GM18507 (cell line): Measurements from ENCODE around the gene MRPS27.
"Not testable (repeated sequence)": the region's sequence is repeated elsewhere in the genome, so short reads cannot be mapped to it uniquely, and the experiment has no call there.

ENCODE experiments used
- DNase-seq: peaks from one replicate; pipeline ENCODE4 v3.0.0; 2011; ENCODE audit warnings: low read depth; ENCODE audit not compliant: insufficient read length; ENCODE audit errors: extremely low spot score
- FAIRE-seq: peaks from 2 replicates; lab custom pipeline; 2011; peaks lifted over from hg19 to GRCh38; lab: Jason Lieb, UNC

Gene MRPS27

GRCh38 chr5:72328172-72328571 is 8.1 kb upstream of the MRPS27 start:
- FAIRE-seq (no peak), DNase-seq (no peak)

GRCh38 chr5:72326306-72326649 is 6.2 kb upstream of the MRPS27 start:
- FAIRE-seq (no peak), DNase-seq (no peak)

GRCh38 chr5:72325566-72326305 is 5.7 kb upstream of the MRPS27 start:
- DNase-seq, result no peak
- FAIRE-seq, result no peak

- no peak for DNase-seq
- FAIRE-seq, result no peak
Measured at GRCh38 chr5:72324189-72324825, 4.3 kb upstream of the MRPS27 start.

GRCh38 chr5:72319435-72319975 is 535 bp downstream of the MRPS27 start:
- DNase-seq, FAIRE-seq: not testable (repeated sequence)

- FAIRE-seq (no peak), DNase-seq (no peak)
Measured at GRCh38 chr5:72314571-72315172, 5.4 kb downstream of the MRPS27 start.

- FAIRE-seq, result no peak
- no peak for DNase-seq
Measured at GRCh38 chr5:72313141-72313540, 6.9 kb downstream of the MRPS27 start.

- FAIRE-seq, result no peak
- no peak for DNase-seq
Measured at GRCh38 chr5:72308853-72309191, 11.2 kb downstream of the MRPS27 start.

- FAIRE-seq, result peak; percentile 99
Measured at GRCh38 chr5:72307968-72308852, 11.8 kb downstream of the MRPS27 start.

GRCh38 chr5:72307573-72307967 is 12.5 kb downstream of the MRPS27 start:
- DNase-seq, result no peak
- no peak for FAIRE-seq

More at GRCh38 chr5:72307968-72308852, 11.8 kb downstream of the MRPS27 start:
- DNase-seq, result peak; percentile 91

GRCh38 chr5:72305194-72306142 is 14.6 kb downstream of the MRPS27 start:
- DNase-seq (no peak), FAIRE-seq (peak; percentile 80)

GRCh38 chr5:72302171-72302570 is 17.9 kb downstream of the MRPS27 start:
- no peak for FAIRE-seq
- DNase-seq, result no peak

- DNase-seq (no peak), FAIRE-seq (peak; percentile 90)
Measured at GRCh38 chr5:72301557-72301956, 18.5 kb downstream of the MRPS27 start.

- DNase-seq (no peak), FAIRE-seq (peak; percentile 67)
Measured at GRCh38 chr5:72300590-72301339, 19.3 kb downstream of the MRPS27 start.

- FAIRE-seq, result peak; percentile 53
- no peak for DNase-seq
Measured at GRCh38 chr5:72298711-72299110, 21.3 kb downstream of the MRPS27 start.

GRCh38 chr5:72298136-72298535 is 21.9 kb downstream of the MRPS27 start:
- DNase-seq, result not testable (repeated sequence)
- FAIRE-seq, result peak; percentile 90

GRCh38 chr5:72296256-72296655 is 23.8 kb downstream of the MRPS27 start:
- DNase-seq (no peak), FAIRE-seq (peak; percentile 12)

- DNase-seq (no peak), FAIRE-seq (no peak)
Measured at GRCh38 chr5:72295539-72295938, 24.5 kb downstream of the MRPS27 start.
